Keratinocyte (primary cell): ENCODE measurements around the gene ALG3. TPM values are rescaled to one million over a fixed set of nuclear protein-coding genes. Genes with fewer than 3 reads are reported as not detected.
"Not testable (repeated sequence)": the region's sequence is repeated elsewhere in the genome, so short reads cannot be mapped to it uniquely, and the experiment has no call there.

ENCODE experiments used
- DNase-seq: peaks from one replicate; pipeline ENCODE4 v3.0.0-alpha.2; 2011; ENCODE audit warnings: low read depth, missing footprints, low spot score
- FAIRE-seq: peaks from 2 replicates; lab custom pipeline; 2011; peaks lifted over from hg19 to GRCh38; lab: Jason Lieb, UNC
- H2AFZ ChIP-seq: 2 replicates; pipeline ENCODE4 v1.6.0; 2012; ENCODE audit warnings: low read length, control low read depth, inconsistent platforms; ENCODE audit not compliant: control insufficient read depth
- H3K27ac ChIP-seq: 2 replicates; pipeline ENCODE4 v1.5.1; 2011; ENCODE audit warnings: low read length; ENCODE audit not compliant: control insufficient read depth, insufficient read depth
- H3K27me3 ChIP-seq: 3 replicates; pipeline ENCODE4 v1.6.0; 2011; ENCODE audit warnings: low read length; ENCODE audit not compliant: control insufficient read depth, insufficient read depth; ENCODE audit errors: extremely low read depth
- H3K36me3 ChIP-seq, 2 experiments: 2 replicates in 1 of 2; 3 replicates in 1 of 2; pipeline ENCODE4 v1.5.1; 2011; ENCODE audit warnings: low read length in 2 of 2, mild to moderate bottlenecking in 1 of 2; ENCODE audit not compliant: control insufficient read depth in 2 of 2, insufficient read depth in 2 of 2; ENCODE audit errors: extremely low read depth in 1 of 2
- H3K4me1 ChIP-seq: 3 replicates; pipeline ENCODE4 v1.5.1; 2011; ENCODE audit warnings: low read length; ENCODE audit not compliant: control insufficient read depth, insufficient read depth; ENCODE audit errors: extremely low read depth
- H3K4me2 ChIP-seq: 3 replicates; pipeline ENCODE4 v1.6.0; 2011; ENCODE audit warnings: low read depth, low read length; ENCODE audit not compliant: control insufficient read depth, insufficient read depth; ENCODE audit errors: extremely low read depth
- H3K4me3 ChIP-seq, 3 experiments: fragments of 200-600 bp in 1 of 3; sonication (generic) in 1 of 3; 2 replicates in 2 of 3; 3 replicates in 1 of 3; pipeline ENCODE4 v1.5.1; 2011 to 2016; ENCODE audit warnings: low read length in 3 of 3, mild to moderate bottlenecking in 3 of 3, control low read depth in 2 of 3, inconsistent platforms in 1 of 3, low read depth in 1 of 3, mixed read lengths in 1 of 3, mixed run types in 1 of 3, moderate library complexity in 1 of 3; ENCODE audit not compliant: control insufficient read depth in 2 of 3, insufficient read depth in 2 of 3; ENCODE audit errors: extremely low read depth in 1 of 3
- H3K79me2 ChIP-seq: 2 replicates; pipeline ENCODE4 v1.6.0; 2012; ENCODE audit warnings: low read length; ENCODE audit not compliant: control insufficient read depth, insufficient read depth
- H3K9ac ChIP-seq: 3 replicates; pipeline ENCODE4 v1.6.0; 2011; ENCODE audit warnings: low read length; ENCODE audit not compliant: control insufficient read depth, insufficient read depth; ENCODE audit errors: extremely low read depth
- H3K9me1 ChIP-seq: 3 replicates; pipeline ENCODE4 v1.6.0; 2011; ENCODE audit warnings: low read length; ENCODE audit not compliant: control insufficient read depth, insufficient read depth; ENCODE audit errors: extremely low read depth
- H3K9me3 ChIP-seq: 2 replicates; pipeline ENCODE4 v1.5.1; 2012; ENCODE audit warnings: low read depth, low read length; ENCODE audit not compliant: control insufficient read depth
- H4K20me1 ChIP-seq: 3 replicates; pipeline ENCODE4 v1.6.0; 2011; ENCODE audit warnings: low read length; ENCODE audit not compliant: control insufficient read depth, insufficient read depth; ENCODE audit errors: extremely low read depth
- EZH2 ChIP-seq: IDR thresholded peaks from one replicate; pipeline ENCODE4 v1.6.1; 2012; ENCODE audit warnings: inconsistent platforms, mild to moderate bottlenecking, low read length, moderate library complexity
- dilution Hi-C: fragments of 300-500 bp; cut with MboI; formaldehyde crosslinking; loops from one replicate; pipeline ENCODE4 v1.7.0; 2020; ENCODE audit warnings: low sequenced_read_pairs; ENCODE audit not compliant: extremely low pct_ligation_motif_present
- polyA plus RNA-seq, 5 experiments: library from polyadenylated mRNA; depleted of rRNA in 3 of 5; stranded (reverse) in 3 of 5; stranded (forward) in 1 of 5; unstranded in 1 of 5; fragments of >200 nt; gene quantifications; 1 replicate in 1 of 5; 2 replicates in 3 of 5; 3 replicates in 1 of 5; pipeline versions ENCODE4 v1.2.1 to v1.2.3, GENCODE V29; 2011 to 2012; ENCODE audit warnings: missing spikeins in 2 of 5, low read depth in 1 of 5, low replicate concordance in 1 of 5
- TF ChIP-seq, protein P1 (sequence below), 3 experiments: IDR thresholded peaks in 1 of 3; conservative IDR thresholded peaks in 1 of 3; optimal IDR thresholded peaks in 1 of 3; 2 replicates in 2 of 3; 3 replicates in 1 of 3; pipeline versions ENCODE3 to v1.5.1; 2011; ENCODE audit warnings: low read length in 3 of 3, mild to moderate bottlenecking in 3 of 3, moderate library complexity in 2 of 3, control low read depth in 1 of 3, inconsistent platforms in 1 of 3; ENCODE audit not compliant: insufficient read depth in 2 of 3; ENCODE audit errors: extremely low read depth in 1 of 3

ALG3 gene
- polyA plus RNA-seq, 1 donor (not counting 4 experiments of a cell fraction or from before 2014, with no cell fraction given) = 48.2 TPM

DNA sequence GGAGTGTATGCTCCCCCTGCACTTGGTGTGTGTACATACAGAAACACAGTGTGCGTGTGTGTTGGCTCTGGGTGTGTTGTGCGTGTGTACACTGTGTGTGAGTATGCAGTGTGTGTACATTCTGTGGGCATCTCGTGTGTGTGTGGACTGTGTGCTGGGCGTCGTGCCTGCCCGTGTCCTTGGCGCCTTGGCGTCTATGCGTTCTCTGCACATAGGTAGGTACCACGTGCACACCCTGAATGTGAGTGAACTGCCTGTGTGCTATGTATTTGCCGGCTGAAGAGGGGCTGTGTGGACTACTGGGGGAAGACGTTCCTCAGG lies 26.6 kb upstream of the ALG3 start:
- Histone ChIP-seq H3K36me3 (no peaks in the 10 kb centered on the region), H3K27ac (no peak overlapping the region), H3K4me1 (no peaks in the 10 kb centered on the region), H3K79me2 (no peaks in the 10 kb centered on the region), H3K27me3 (peaks cover 40% of the 10 kb centered on the region), H3K4me3 (no peak overlapping the region), H3K4me2 (no peak overlapping the region), H3K9ac (no peak overlapping the region), H4K20me1 (no peaks in the 10 kb centered on the region), H3K9me3 (no peaks in the 10 kb centered on the region), H2AFZ (no peak overlapping the region), H3K9me1 (no peaks in the 10 kb centered on the region)
- FAIRE-seq (no peak), DNase-seq (no peak)
- dilution Hi-C loops = no loop called here
- peak; percentile 86 for TF ChIP-seq EZH2
- TF ChIP-seq, protein P1, sequence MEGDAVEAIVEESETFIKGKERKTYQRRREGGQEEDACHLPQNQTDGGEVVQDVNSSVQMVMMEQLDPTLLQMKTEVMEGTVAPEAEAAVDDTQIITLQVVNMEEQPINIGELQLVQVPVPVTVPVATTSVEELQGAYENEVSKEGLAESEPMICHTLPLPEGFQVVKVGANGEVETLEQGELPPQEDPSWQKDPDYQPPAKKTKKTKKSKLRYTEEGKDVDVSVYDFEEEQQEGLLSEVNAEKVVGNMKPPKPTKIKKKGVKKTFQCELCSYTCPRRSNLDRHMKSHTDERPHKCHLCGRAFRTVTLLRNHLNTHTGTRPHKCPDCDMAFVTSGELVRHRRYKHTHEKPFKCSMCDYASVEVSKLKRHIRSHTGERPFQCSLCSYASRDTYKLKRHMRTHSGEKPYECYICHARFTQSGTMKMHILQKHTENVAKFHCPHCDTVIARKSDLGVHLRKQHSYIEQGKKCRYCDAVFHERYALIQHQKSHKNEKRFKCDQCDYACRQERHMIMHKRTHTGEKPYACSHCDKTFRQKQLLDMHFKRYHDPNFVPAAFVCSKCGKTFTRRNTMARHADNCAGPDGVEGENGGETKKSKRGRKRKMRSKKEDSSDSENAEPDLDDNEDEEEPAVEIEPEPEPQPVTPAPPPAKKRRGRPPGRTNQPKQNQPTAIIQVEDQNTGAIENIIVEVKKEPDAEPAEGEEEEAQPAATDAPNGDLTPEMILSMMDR (optimal IDR thresholded peaks at IDR 0.05 in 1 of 3, IDR thresholded peaks at IDR 0.05 in 1 of 3, conservative IDR thresholded peaks at IDR 0.05 in 1 of 3; ENCODE audit: extremely low read depth in 1 of 3, insufficient read depth in 2 of 3, low read length in 3 of 3) = no peak

DNA sequence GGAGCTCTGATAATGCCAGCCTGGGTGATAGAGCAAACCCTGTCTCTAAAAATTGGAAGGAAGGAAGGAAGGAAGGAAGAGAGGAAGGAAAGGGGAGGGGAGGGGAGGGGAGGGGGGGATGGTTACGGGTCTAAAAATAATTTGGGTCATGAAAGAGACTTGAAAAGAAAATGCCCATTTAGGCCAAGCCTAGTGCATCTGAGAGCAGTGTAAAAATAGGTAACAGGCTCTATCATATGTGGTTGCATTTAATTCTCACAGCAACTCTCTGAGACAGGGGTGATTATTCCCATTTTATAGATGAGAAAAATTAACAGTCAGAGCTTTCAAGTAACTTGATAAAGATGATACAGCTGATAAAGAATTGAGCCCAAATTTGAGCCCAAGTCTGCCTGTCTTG lies 23.5 kb upstream of the ALG3 start:
- Histone ChIP-seq H3K4me1 (no peaks in the 10 kb centered on the region), H2AFZ (no peak overlapping the region), H4K20me1 (no peaks in the 10 kb centered on the region), H3K79me2 (no peaks in the 10 kb centered on the region), H3K9ac (no peak overlapping the region), H3K9me1 (no peaks in the 10 kb centered on the region), H3K36me3 (no peaks in the 10 kb centered on the region), H3K4me3 (no peak overlapping the region), H3K27ac (no peak overlapping the region), H3K27me3 (peaks cover 26% of the 10 kb centered on the region), H3K4me2 (no peak overlapping the region), H3K9me3 (no peaks in the 10 kb centered on the region)
- TF ChIP-seq EZH2 = no peak
- TF ChIP-seq, protein P1 (optimal IDR thresholded peaks at IDR 0.05 in 1 of 3, IDR thresholded peaks at IDR 0.05 in 1 of 3, conservative IDR thresholded peaks at IDR 0.05 in 1 of 3; ENCODE audit: extremely low read depth in 1 of 3, insufficient read depth in 2 of 3, low read length in 3 of 3) = no peak
- FAIRE-seq = no peak
- dilution Hi-C loops = no loop called here
- DNase-seq = no peak

DNA sequence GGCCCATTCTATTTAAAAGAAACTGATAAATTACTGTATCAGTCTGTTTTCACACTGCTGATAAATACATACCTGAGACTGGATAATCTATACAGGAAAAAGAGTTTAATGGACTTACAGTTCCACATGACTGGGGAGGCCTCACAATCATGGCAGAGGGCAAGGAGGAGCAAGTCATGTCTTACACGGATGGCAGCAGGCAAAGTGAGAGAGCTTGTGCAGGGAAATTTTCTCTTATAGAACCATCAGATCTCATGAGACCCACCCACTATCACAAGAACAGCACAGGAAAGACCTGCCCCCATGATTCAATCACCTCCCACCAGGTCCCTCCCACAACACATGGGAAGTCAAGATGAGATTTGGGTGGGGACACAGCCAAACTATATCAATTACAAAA lies 18.5 kb upstream of the ALG3 start:
- H3K9me3 ChIP-seq, H3K9me1 ChIP-seq, H4K20me1 ChIP-seq, H3K4me2 ChIP-seq, H3K27ac ChIP-seq, H2AFZ ChIP-seq, H3K36me3 ChIP-seq, H3K79me2 ChIP-seq, DNase-seq, dilution Hi-C loops, FAIRE-seq, H3K4me1 ChIP-seq, H3K9ac ChIP-seq, H3K4me3 ChIP-seq, H3K27me3 ChIP-seq: not testable (repeated sequence)
